HG02852 (cell line): ENCODE results near the gene INPP5A.
"Not testable (repeated sequence)": the region's sequence is repeated elsewhere in the genome, so short reads cannot be mapped to it uniquely, and the experiment has no call there.

Experiments used
- ATAC-seq: cut with Tn5 transposase; IDR thresholded peaks from one replicate; pipeline ENCODE4 v1.9.1; 2021; ENCODE audit warnings: mild to moderate bottlenecking, moderate library complexity; ENCODE audit not compliant: unreplicated experiment

INPP5A gene

DNA sequence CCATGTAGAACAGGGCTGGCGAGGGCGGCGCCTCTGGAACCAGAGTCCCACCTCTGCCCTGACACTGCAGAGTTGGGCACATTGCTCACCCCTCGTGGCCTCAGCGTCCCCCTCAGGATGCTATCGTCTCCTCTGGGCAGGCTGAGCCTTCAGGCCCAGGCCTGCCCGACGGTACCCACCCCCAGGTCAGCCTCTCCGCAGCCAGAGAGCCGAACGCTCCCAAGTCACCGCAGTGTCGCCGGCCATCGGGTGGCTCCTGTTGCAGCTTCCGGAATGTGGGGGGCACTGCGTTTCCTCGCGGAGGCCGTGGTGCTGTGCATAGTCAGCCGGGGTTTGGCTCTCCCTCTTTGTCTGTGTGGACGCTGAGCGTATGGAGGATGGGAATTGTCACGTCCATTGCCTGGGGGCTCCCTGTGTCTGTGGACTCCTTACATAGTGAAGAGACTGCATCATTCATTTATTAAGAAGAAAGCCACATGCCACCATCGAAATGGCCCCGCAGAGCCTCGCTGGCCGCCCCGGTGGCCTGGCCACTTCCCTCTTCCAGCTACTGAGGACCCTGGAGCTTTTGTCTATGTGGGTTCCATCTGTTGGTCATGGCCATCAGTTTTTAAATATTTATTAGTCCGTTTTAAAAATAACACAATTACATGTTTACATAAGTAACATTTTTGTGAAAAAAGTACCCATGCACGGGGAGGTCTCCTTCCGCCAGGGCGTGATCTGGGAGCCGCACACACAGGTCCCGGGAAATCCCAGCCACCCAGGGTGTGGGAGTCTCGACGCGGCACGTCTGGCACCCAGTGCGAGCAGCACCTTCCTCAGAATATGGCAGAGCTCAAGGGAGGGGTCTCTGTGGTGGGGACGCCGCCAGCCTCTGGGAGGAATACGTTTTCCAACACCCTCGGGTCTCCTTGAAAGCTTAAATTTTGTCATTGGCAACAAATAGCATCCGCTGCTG, 232.8 kb downstream of the INPP5A start:
- no peak for ATAC-seq

GRCh38 chr10:132772816-132773215, 235.2 kb downstream of the INPP5A start:
- not testable (repeated sequence) for ATAC-seq

DNA sequence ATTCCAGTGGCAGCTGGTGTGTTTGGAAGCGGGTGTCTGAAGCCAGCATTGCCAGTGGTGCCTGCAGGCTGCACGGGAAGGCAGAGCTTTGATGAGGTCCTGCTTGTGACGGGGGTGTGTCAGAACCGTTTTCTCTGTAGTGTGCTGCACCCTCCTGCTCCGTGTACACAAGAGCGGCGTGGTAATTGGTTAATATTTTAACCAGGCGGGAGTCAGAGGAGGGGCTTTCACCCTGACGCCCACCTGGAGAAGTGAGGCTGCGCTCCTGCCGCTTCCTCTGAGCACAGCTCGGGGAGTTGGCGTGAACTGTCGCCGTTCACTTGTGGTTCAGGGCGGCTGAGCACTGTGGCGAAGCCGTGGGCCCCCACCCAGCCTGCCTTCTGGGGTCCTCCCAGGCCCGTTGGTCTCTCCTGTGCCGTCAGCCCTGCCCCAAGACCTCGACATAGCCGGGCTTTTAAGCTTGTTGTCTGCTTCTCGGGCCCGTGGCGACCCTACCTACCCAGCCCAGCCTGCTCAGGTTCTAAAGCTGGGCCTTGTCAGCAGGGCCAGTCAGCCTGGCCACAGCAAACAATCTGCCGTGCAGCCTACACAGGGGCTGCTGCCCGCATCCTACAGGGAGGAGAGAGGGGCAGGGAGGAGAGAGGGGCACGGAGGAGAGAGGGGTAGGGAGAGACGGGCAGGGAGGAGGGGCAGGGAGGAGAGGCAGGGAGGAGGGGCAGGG, 236.8 kb downstream of the INPP5A start:
- no peak for ATAC-seq

DNA sequence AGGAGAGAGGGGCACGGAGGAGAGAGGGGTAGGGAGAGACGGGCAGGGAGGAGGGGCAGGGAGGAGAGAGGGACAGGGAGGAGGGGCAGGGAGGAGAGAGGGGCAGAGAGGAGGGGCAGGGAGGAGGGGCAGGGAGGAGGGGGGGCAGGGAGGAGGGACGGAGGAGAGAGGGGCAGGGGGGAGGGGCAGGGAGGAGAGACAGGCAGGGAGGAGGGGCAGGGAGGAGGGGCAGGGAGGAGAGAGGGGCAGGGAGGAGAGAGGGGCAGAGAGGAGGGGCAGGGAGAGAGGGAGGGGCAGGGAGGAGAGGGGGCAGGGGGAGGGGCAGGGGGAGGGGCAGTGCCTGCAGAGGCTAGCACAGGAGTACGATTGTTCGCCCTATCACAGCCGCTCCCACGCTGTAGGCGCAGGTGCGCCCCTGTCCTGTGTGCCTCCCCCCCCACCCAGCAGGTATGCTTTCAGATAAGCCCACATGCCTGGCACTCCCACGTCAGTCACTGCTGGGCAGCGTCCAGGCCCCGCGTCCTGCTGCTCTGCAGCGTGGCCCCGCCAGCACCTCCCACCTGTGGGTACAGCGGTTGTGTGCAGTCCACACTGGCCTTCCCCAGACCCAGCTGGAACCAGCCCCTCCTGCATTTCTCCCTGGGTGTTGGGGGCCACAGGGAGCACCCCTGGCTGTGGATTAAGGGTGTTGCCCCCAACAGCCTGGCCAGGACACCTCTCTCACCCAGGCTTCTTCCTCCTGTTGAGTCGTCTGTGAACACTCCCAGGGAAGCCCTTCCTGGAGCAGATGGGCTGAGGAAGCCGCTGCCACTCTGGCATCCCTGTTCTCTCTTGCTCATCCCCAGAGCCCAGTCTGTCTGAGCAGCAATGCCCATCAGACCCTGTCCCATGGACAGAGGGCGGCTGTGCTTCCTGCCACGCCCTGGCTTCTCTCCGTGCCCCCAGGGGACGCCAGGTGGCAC, 237.6 kb downstream of the INPP5A start:
- ATAC-seq: no peak

- no peak for ATAC-seq
Measured at GRCh38 chr10:132776186-132776585, 238.6 kb downstream of the INPP5A start.

- no peak for ATAC-seq
Measured at GRCh38 chr10:132776821-132777220, 239.2 kb downstream of the INPP5A start.

DNA sequence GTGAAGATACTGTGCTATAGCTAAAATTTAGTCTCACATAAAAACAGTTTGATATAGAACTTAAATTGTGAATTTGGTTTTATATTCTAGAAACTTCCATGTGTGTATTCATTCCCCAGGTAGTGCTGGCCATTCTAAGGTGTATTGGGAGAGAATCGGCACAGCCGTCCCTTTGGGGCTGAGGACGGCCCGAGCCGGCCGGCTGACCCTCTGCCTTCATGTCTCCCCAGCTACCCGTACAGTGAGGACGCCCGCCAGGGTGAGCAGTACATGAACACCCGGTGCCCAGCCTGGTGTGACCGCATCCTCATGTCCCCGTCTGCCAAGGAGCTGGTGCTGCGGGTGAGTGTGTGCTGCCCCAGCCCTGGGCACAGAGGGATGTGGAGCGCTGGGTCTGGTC, 239.9 kb downstream of the INPP5A start:
- ATAC-seq: no peak

DNA sequence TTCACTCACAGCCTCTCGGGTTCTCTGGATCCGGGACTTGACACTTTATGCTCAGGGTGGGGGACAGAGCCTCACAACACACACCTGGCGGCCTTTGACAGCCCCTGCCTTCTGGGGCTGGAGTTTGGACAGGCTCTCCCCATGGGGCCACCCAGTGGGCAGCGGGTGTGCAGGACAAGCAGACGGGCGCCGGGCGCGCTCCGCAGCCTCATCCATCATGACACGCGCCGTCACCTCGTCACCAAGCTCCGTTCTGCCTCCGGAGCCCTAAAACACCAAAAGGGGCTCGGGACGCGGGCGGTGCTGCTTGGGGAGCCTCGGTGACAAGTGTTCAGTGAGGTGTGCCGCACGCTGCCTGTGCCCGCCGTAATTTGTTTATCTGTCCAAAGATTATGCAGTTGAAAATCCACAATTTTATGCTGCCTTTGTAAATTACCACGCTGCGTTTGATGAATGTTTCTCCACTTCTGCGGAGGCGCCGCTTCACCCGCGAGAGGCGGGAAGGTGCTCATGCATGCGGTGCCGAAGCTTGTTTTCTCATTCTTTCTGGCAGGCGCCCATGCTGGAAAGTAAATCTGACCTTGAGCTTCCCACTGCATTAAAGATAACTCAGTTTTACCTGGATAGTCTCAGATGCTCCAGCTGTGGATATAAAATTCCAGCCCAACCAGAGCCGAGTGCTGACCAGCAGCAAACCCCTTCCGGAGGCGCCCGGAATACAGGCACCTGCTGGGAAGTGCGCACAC, 242.1 kb downstream of the INPP5A start:
- no peak for ATAC-seq

DNA sequence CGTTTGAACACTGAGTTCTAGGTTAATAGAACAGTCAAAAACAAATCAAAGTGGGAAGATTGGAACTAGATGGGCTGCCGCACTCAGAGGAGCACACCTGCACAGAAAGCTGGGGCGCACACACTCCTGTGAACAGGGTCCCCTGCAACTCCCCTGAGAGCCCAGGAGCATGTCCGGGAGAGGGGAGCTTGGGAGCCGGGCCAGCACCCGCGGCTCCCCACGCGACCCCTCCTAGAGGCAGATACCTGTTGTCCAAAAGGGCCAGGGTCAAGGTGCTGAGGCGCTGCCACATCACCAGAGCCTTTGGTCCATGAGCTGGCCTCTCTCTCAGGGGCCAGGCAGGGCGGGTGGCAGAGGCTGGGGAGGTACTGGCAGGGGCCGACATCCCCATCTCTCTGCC, 242.8 kb downstream of the INPP5A start:
- ATAC-seq: no peak

- ATAC-seq: no peak
Measured at GRCh38 chr10:132781556-132781955, 244.0 kb downstream of the INPP5A start.

GRCh38 chr10:132783165-132783939, 245.8 kb downstream of the INPP5A start:
- no peak for ATAC-seq

GRCh38 chr10:132783940-132784865, 246.6 kb downstream of the INPP5A start:
- ATAC-seq: no peak

- no peak for ATAC-seq
Measured at GRCh38 chr10:132784866-132785722, 247.5 kb downstream of the INPP5A start.

- ATAC-seq: no peak
Measured at GRCh38 chr10:132785723-132786475, 248.3 kb downstream of the INPP5A start, which contains the start of gene NKX6-2. Gene NKX6-2 (minus strand): TSS chr10:132786147. CDS start chr10:132785948, 199 bp downstream.

DNA sequence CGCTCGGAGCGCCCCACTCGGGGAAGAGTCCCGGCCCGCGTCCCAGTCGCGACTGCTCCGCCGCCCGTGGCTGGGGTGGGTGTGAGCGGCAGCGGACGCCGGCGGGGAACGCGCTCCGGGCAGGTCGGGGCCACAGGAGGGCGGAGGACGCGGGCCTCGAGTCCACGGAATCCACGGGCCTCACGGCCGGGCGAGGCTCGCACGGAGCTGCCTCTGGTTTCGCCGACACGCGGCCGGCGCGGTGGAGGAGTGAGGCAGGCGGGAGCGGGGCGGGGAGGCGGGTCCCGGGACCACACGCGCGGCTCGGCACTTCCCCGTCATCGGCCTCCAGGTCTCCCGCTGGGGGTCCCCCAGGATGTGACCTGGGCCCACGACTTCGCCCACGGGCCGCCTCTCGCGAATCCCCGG, 248.9 kb downstream of the INPP5A start:
- no peak for ATAC-seq

GRCh38 chr10:132786884-132787494, 249.4 kb downstream of the INPP5A start:
- ATAC-seq: no peak
